GM19463 (cell line): Measurements from ENCODE around the gene SAP30BP.

ENCODE experiments used
- ATAC-seq: cut with Tn5 transposase; IDR thresholded peaks from one replicate; pipeline ENCODE4 v1.9.1; 2021; ENCODE audit warnings: mild to moderate bottlenecking, moderate library complexity; ENCODE audit not compliant: unreplicated experiment

SAP30BP gene

GRCh38 chr17:75737133-75737962 is 70.2 kb downstream of the SAP30BP start:
- no peak for ATAC-seq

DNA sequence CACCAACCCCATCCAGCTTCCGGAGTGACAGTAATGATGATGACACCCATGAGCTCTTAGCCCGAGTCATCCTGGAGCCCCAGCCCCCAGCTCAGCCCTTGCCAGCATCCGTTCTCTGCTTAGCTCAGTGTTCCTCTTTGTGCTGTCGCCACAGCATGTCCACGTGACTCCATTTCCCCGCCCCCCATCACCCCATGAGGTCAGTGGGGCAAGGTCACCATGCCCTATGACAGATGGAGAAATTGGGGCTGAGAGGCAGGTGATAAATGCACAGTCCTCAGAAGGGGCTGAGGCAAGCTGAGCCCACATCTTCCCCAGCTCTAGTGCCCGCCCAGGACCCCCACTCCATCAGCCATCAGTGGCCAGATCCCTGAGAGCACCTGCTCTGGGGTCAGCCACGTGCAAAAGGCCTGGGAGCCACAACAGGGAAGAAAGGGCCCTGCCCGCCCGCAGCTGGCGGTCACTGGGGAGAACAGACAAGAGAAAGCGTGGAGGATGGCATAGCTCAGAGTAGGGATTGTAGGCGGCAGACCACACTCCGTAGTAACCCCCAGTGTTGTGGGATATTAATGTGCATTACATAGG is 71.2 kb downstream of the SAP30BP start:
- ATAC-seq, result no peak

GRCh38 chr17:75739174-75739573 is 72.0 kb downstream of the SAP30BP start:
- no peak for ATAC-seq

DNA sequence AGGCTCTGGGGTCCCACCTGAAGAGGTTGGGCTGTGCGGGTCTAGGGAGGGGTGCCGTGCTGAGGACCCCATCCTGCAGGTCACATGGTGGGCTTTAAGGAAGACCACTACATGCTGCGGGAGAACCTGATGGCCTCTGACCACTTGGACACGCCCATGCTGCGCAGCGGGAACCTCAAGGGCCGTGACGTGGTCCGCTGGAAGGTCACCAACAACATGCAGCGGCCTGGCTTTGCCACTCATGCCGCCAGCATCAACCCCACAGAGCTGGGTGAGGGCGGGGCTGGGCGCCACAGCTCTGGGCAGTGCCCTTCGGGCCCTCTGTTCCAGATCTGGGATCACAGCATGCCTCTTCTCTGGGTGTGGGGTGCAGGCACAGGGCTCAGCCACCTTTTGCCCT is 72.7 kb downstream of the SAP30BP start:
- no peak for ATAC-seq

DNA sequence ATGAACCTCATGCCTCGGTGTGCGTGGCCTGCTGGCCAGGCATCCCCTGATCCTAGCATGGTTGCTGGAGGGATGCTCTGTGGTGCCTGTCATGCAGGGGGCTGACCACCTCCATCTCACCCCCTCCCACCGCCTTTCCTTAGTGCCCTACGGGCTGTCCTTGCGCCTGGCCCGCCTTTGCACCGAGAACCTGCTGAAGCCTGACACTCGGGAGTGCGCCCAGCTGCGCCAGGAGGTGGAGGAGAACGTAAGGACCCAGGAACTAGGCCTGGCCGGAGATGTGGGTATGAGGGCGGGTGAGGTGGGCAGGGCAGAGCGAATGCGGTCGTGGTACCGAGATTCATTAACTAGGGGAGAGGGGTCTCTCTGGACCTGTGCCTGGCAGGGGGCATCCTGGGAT is 73.1 kb downstream of the SAP30BP start:
- ATAC-seq, result no peak

GRCh38 chr17:75740631-75741077 is 73.5 kb downstream of the SAP30BP start:
- ATAC-seq, result no peak

- no peak for ATAC-seq
Observed at GRCh38 chr17:75742337-75742736, 75.2 kb downstream of the SAP30BP start.

DNA sequence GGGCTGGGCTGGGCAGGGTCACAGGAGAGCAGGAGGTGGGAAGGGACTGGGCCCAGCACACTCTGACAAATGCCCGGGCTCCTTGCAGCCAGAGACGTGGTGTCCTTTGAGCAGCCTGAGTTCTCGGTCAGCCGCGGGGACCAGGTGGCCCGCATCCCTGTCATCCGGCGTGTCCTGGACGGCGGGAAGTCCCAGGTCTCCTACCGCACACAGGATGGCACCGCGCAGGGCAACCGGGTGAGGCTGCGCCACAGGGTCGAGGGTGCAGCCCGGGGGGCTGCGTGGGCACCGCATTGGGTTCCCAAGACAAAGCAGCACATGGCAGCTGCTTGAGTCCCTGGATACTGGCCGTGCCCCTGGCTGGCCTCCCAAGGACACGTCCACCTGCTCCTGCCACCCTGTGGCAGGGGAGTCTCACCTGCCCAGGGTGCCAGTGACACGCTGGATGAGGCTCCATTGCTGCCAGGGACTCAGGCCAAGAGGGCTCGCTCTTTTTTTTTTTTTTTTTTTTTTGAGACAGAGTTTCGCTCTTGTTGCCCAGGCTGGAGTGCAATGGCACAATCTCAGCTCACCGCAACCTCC is 76.6 kb downstream of the SAP30BP start:
- no peak for ATAC-seq

GRCh38 chr17:75748706-75749105 is 81.6 kb downstream of the SAP30BP start:
- no peak for ATAC-seq

DNA sequence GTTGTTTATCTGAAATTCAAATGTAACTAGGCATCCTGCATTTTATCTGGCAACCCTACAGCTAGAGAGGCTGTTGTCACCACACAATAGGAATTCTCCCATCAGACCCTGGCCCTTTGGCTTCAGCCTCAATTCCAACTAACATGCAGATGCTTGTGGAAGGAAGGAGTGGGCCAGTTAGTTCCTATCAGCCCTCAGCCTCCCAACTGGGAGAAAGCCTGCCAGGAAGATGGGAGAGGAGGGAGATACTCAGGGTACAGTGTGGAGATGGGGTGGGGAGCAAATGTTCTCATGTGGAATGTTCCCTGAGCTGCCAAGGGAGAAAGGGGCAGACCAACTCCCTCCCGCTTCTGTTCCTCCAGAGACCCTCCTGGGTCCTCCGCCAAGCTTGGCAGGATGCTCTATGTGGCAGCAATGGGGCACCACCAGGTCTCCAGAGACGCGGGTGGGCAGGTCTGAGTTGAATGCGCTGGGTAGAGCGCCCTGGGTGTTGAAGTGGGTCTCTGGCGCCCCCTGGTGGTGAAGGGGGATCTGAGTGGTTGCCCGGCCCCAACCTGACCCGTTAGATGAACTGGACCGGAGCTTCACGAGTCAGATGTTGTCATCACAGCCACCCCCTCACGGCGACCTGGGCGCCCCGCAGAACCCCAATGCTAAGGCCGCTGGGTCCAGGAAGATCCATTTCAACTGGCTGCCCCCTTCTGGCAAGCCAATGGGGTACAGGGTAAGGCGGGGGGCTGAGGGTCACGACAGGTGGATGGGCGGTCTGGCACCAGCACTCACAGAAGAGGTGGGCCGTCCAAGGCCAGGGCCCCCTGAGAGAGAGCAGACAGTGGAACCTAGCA is 82.6 kb downstream of the SAP30BP start:
- no peak for ATAC-seq

- no peak for ATAC-seq
Observed at GRCh38 chr17:75750661-75751423, 83.7 kb downstream of the SAP30BP start.

DNA sequence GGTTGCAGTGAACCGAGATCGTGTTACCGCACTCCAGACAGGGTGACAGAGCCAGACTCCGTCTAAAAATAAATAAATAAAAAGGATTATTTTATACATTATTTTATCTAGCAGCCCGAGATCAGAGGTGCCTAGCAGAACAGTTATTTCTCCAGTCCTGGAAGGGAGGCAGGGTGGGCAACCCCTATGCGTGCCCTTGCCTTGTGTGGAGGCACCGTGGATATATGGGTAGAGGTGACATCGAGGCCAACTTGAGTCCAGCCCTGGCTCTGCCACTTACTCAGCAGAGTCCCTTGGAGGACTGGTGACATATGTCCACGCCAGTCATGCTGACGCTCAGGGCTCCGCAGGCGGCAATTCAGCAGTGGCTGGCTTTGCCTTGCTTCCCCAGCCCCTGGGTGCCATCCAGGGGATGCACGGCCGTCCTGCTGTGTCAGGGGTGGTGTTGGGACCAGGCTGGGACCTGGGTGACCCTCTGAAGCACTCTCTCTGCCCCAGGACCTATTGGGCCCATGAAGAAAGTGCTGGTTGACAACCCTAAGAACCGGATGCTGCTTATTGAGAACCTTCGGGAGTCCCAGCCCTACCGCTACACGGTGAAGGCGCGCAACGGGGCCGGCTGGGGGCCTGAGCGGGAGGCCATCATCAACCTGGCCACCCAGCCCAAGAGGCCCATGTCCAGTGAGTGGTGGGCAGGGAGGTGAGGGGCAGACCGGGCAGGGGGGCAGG is 84.7 kb downstream of the SAP30BP start:
- ATAC-seq, result no peak

GRCh38 chr17:75752405-75752709 is 85.2 kb downstream of the SAP30BP start:
- ATAC-seq, result no peak

DNA sequence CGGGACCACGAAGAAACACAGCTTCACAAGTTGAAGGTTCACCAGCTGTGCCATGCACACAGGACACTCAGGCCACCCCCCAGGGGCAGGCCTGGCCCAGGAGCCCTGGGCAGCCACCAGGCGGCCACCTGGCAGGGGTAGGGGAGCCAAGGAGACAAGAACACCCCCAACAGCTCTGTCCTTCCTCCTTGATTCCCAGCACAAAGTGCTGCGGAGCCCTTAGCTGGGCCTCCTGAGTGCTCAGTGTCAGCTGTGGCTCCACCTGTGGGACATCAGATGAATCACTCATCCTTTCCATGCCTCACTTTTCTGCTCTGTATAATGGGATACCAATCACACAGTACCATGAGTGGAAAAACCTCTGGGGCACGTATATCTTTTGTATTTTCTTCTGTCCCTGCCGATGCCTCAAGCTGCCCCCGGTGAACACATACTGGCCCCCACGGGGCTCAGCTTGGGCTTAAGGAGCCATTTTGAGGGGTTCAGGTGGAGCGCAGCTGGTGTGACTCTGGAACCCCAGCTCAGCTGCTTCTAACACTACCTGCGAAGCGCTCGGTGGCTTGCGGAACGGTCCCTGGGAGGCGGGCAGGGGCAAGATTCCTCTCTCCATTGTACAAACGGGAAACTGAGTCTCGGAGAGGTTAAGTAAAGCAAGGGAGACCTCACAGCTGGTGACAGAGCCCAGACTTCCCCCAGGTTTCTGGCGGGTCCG is 85.8 kb downstream of the SAP30BP start:
- no peak for ATAC-seq

DNA sequence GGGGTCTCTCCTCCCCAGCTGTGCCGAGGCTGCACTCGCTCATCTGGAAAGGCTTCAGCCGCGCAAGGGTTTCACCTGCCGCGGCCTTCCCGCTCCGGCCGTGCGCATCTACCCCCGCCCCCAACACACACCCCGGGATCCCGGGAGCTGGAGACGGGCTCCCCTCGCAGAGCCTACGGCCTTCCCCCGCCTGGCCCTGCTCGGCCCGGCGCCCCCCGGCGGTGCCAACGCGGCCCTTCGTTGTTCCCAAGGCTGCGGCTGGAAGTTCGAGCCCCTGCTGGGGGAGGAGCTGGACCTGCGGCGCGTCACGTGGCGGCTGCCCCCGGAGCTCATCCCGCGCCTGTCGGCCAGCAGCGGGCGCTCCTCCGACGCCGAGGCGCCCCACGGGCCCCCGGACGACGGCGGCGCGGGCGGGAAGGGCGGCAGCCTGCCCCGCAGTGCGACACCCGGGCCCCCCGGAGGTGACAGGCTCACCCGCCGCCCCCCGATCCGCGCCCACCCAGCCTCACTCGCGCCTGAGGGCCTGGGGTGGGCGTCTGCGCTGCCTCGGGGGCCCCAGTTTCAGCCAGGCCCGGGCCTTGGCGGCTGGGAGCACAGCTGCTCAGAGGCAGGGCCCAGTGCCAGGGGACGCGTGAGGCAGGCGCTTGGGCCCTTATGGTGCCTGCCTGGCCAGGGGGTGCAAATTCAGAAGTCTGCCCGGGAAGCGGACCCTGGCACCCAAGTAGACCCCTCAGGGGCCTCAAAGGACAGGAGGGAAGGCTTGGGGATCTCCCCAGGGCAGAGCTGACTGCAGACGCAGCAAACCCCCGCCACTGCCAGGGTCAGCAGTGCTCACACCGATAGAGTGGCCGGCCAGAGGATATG is 86.6 kb downstream of the SAP30BP start:
- ATAC-seq, result peak; percentile 80

GRCh38 chr17:75754378-75755204 is 87.5 kb downstream of the SAP30BP start:
- no peak for ATAC-seq

- ATAC-seq, result no peak
Observed at GRCh38 chr17:75755205-75755901, 88.2 kb downstream of the SAP30BP start.
